Lower lobe of right lung (tissue), 2 donors: ENCODE data around the gene NR1I3. TPM values are rescaled to one million over a fixed set of nuclear protein-coding genes. Genes with fewer than 3 reads are reported as not detected.

Experiments used
- ATAC-seq, 2 donors: fragments of 200-7000 bp; cut with Tn5 transposase; one replicate each; pipeline ENCODE4 v1.9.1; 2020 to 2022; ENCODE audit warnings: mild to moderate bottlenecking in 2 of 2, moderate library complexity in 2 of 2
- DNase-seq: peaks from one replicate; pipeline ENCODE4 v3.0.0-alpha.2; 2020
- H3K27ac ChIP-seq: fragments of 200-600 bp; one replicate; pipeline ENCODE4 v1.8.0; 2022
- H3K27me3 ChIP-seq: fragments of 200-600 bp; one replicate; pipeline ENCODE4 v1.8.0; 2022; ENCODE audit warnings: low read depth
- H3K36me3 ChIP-seq: fragments of 200-600 bp; one replicate; pipeline ENCODE4 v1.8.0; 2022; ENCODE audit warnings: mild to moderate bottlenecking
- H3K4me1 ChIP-seq: fragments of 200-600 bp; one replicate; pipeline ENCODE4 v1.8.0; 2022
- H3K4me3 ChIP-seq: fragments of 200-600 bp; one replicate; pipeline ENCODE4 v1.8.0; 2022; ENCODE audit warnings: mild to moderate bottlenecking
- H3K9me3 ChIP-seq: fragments of 200-600 bp; one replicate; pipeline ENCODE4 v1.8.0; 2022
- intact Hi-C: fragments of 100-400 bp; cut with DNase I; formaldehyde crosslinking; loops from one replicate; pipeline ENCODE4 v1.11.0; 2022
- total RNA-seq: library from RNA; stranded (reverse); fragmentation: NEBNext Ultra II Directional; extraction: Animal tissue kit (Norgen Biotek cat#: 25700); gene quantifications from one replicate; pipeline ENCODE4 v1.2.1, GENCODE V29; 2021
- TF ChIP-seq, protein P1 (sequence below): fragments of 200-600 bp; IDR thresholded peaks from one replicate; pipeline ENCODE4 v1.8.0; 2022; ENCODE audit warnings: antibody characterized with exemption, mild to moderate bottlenecking
- donor health status: DM: no; HTN: yes; CAD: no; lungs with severe emphysema.

The NR1I3 gene
- total RNA-seq, 1 donor from 2014 or later: not detected

- Histone ChIP-seq H3K4me3 (no peak overlapping the region), H3K9me3 (no peaks in the 10 kb centered on the region), H3K27me3 (no peaks in the 10 kb centered on the region), H3K36me3 (no peaks in the 10 kb centered on the region), H3K27ac (no peak overlapping the region), H3K4me1 (no peaks in the 10 kb centered on the region)
- no peak for DNase-seq
- no peak for ATAC-seq
- intact Hi-C loops: no loop called here
- TF ChIP-seq, protein P1, sequence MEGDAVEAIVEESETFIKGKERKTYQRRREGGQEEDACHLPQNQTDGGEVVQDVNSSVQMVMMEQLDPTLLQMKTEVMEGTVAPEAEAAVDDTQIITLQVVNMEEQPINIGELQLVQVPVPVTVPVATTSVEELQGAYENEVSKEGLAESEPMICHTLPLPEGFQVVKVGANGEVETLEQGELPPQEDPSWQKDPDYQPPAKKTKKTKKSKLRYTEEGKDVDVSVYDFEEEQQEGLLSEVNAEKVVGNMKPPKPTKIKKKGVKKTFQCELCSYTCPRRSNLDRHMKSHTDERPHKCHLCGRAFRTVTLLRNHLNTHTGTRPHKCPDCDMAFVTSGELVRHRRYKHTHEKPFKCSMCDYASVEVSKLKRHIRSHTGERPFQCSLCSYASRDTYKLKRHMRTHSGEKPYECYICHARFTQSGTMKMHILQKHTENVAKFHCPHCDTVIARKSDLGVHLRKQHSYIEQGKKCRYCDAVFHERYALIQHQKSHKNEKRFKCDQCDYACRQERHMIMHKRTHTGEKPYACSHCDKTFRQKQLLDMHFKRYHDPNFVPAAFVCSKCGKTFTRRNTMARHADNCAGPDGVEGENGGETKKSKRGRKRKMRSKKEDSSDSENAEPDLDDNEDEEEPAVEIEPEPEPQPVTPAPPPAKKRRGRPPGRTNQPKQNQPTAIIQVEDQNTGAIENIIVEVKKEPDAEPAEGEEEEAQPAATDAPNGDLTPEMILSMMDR: no peak
Measured at GRCh38 chr1:161274874-161275273, 36.9 kb upstream of the NR1I3 start.

- intact Hi-C loops: no loop called here
- H3K36me3 ChIP-seq: no peaks in the 10 kb centered on the region
- no peaks in the 10 kb centered on the region for H3K27me3 ChIP-seq
- no peaks in the 10 kb centered on the region for H3K9me3 ChIP-seq
- no peak for DNase-seq
- no peaks in the 10 kb centered on the region for H3K4me1 ChIP-seq
- TF ChIP-seq, protein P1: no peak
- no peak overlapping the region for H3K4me3 ChIP-seq
- ATAC-seq: no peak
- no peak overlapping the region for H3K27ac ChIP-seq
Measured at GRCh38 chr1:161273402-161273801, 35.4 kb upstream of the NR1I3 start.

DNA sequence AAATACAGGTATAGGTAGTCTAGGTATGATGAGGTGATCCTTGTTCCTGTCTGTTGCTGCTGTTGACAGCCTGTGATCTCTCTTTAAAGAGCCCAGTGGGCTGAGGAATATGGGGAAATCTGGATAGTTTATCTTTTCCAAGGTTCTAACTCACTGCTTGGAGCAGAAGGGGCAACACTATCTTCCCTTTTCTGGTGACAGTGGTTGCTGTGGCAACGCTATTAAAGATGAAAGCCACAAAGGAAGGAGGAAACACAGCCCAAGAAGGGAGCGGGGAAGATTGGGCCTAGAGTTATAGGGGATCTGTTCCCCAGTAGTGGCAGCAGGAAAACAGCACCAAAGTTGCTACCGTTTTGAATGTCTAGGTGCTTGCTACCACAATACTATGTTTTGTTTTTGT lies 29.3 kb upstream of the NR1I3 start:
- peak in 1 of 2 donors; percentile 47 for ATAC-seq
- Histone ChIP-seq H3K36me3 (no peaks in the 10 kb centered on the region), H3K9me3 (no peaks in the 10 kb centered on the region), H3K27me3 (no peaks in the 10 kb centered on the region), H3K27ac (no peak overlapping the region), H3K4me1 (no peaks in the 10 kb centered on the region), H3K4me3 (no peak overlapping the region)
- DNase-seq: no peak
- intact Hi-C loops: no loop called here
- TF ChIP-seq, protein P1: no peak

GRCh38 chr1:161266836-161267235 lies 28.8 kb upstream of the NR1I3 start:
- TF ChIP-seq, protein P1: no peak
- intact Hi-C loops: no loop called here
- H3K9me3 ChIP-seq: no peaks in the 10 kb centered on the region
- DNase-seq: no peak
- no peak overlapping the region for H3K27ac ChIP-seq
- no peak for ATAC-seq
- H3K36me3 ChIP-seq: no peaks in the 10 kb centered on the region
- no peaks in the 10 kb centered on the region for H3K4me1 ChIP-seq
- H3K27me3 ChIP-seq: no peaks in the 10 kb centered on the region
- no peak overlapping the region for H3K4me3 ChIP-seq

DNA sequence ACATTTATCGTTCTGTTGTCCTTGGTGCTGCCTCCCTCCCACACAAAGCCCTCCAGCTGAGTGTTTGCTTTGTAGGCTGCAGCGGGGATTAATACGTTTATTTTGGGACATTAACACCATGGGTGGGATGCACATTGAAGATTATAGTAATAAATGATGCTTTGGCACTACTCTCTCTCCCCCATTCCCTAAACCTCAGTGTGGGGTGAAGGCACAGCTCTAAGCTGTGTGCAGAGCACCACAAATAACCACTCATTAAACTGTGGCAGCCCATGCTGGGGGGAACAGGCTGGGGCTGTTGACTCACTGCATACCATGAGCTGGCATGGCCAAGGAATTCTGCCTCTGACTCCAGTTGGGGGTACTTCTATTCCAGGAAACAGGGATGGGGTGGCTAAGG lies 28.2 kb upstream of the NR1I3 start:
- Histone ChIP-seq H3K9me3 (no peaks in the 10 kb centered on the region), H3K4me3 (no peak overlapping the region), H3K27ac (no peak overlapping the region), H3K27me3 (peaks cover 3% of the 10 kb centered on the region), H3K36me3 (no peaks in the 10 kb centered on the region), H3K4me1 (no peaks in the 10 kb centered on the region)
- DNase-seq (no peak), ATAC-seq (no peak)
- intact Hi-C loops: no loop called here
- TF ChIP-seq, protein P1: no peak

DNA sequence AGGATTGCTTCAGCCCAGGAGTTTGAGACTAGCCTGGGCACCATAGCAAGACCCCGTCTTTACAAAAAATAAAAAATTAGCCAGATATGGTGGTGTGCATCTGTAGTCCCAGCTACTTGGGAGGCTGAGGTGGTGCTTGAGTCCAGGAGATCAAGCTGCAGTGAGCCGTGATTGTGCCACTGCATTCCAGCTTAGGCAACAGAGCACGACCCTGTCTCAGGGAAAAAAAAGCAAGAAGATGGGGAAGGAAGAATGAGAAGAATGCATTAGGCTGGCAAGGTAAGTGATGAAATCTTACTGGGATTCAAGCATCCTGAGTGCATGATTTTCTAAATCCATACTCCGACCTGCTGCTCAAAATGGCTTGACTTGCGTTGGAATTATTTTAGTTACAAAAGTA lies 27.3 kb upstream of the NR1I3 start:
- ATAC-seq (no peak), DNase-seq (no peak)
- Histone ChIP-seq H3K4me1 (no peaks in the 10 kb centered on the region), H3K4me3 (no peak overlapping the region), H3K9me3 (no peaks in the 10 kb centered on the region), H3K27me3 (peaks cover 8% of the 10 kb centered on the region), H3K27ac (no peak overlapping the region), H3K36me3 (no peaks in the 10 kb centered on the region)
- intact Hi-C loops: no loop called here
- TF ChIP-seq, protein P1: no peak
